IMR-90 (cell line): ENCODE results near the gene CBLIF. TPM values are rescaled to one million over a fixed set of nuclear protein-coding genes. Genes with fewer than 3 reads are reported as not detected.

ENCODE experiments used
- ATAC-seq: fragments of 200-7000 bp; cut with Tn5 transposase; 2 replicates; pipeline ENCODE4 v1.9.1; 2020; ENCODE audit warnings: low read depth, mild to moderate bottlenecking, moderate library complexity
- BruUV-seq: library from RNA; stranded (reverse); fragments of 400-500 nt; replicated peaks from 2 replicates; lab custom pipeline; 2021; lab: Mats Ljungman, UMichigan
- CTCF ChIA-PET: fragments of 300-600 bp; formaldehyde crosslinking; extraction: SDS; loops from one replicate; lab custom pipeline; 2021; ENCODE audit warnings: antibody characterized with exemption; lab: Yijun Ruan, JAX
- POLR2A ChIA-PET: fragments of 300-600 bp; sonication (Branson Sonifier 250); formaldehyde crosslinking; loops from one replicate; lab custom pipeline; 2022; ENCODE audit warnings: antibody characterized with exemption; ENCODE audit not compliant: unreplicated experiment; lab: Charles Lee
- DNase-seq: peaks from one replicate; pipeline ENCODE4 v3.0.0; 2013
- H2AFZ ChIP-seq: replicated peaks from 2 replicates; pipeline ENCODE3; 2013; ENCODE audit warnings: low read length, mild to moderate bottlenecking; ENCODE audit not compliant: poor library complexity
- H2AK5ac ChIP-seq: 2 replicates; pipeline ENCODE4 v1.6.1; 2013; ENCODE audit warnings: low read depth, low read length, inconsistent platforms
- H2AK9ac ChIP-seq: replicated peaks from 2 replicates; pipeline ENCODE3; 2013; ENCODE audit warnings: mild to moderate bottlenecking, low read depth, low read length, moderate library complexity; ENCODE audit not compliant: poor library complexity
- H2BK120ac ChIP-seq: 2 replicates; pipeline ENCODE4 v1.6.1; 2013; ENCODE audit warnings: low read depth, low read length, inconsistent platforms
- H2BK15ac ChIP-seq: 3 replicates; pipeline ENCODE4 v1.6.1; 2013; ENCODE audit warnings: low read depth, low read length, inconsistent platforms
- H2BK20ac ChIP-seq: 2 replicates; pipeline ENCODE4 v1.6.1; 2013; ENCODE audit warnings: low read depth, mild to moderate bottlenecking, inconsistent platforms, low read length, moderate library complexity
- H2BK5ac ChIP-seq: 2 replicates; pipeline ENCODE4 v1.6.1; 2013; ENCODE audit warnings: mild to moderate bottlenecking, low read depth, low read length, inconsistent platforms; ENCODE audit not compliant: poor library complexity, severe bottlenecking
- H3K14ac ChIP-seq: replicated peaks from 2 replicates; pipeline ENCODE4 v1.6.1; 2013; ENCODE audit warnings: low read depth, low read length, inconsistent platforms
- H3K18ac ChIP-seq: 2 replicates; pipeline ENCODE4 v1.6.1; 2013; ENCODE audit warnings: low read depth, low read length, control low read depth
- H3K23ac ChIP-seq: 2 replicates; pipeline ENCODE4 v1.6.1; 2013; ENCODE audit warnings: low read depth, low read length, inconsistent platforms
- H3K27ac ChIP-seq: 2 replicates; pipeline ENCODE4 v1.5.1; 2013; ENCODE audit warnings: mild to moderate bottlenecking, control low read depth, low read length; ENCODE audit not compliant: insufficient read depth
- H3K27me3 ChIP-seq: 2 replicates; pipeline ENCODE4 v1.6.1; 2013; ENCODE audit warnings: low read length; ENCODE audit not compliant: control insufficient read depth, insufficient read depth
- H3K36me3 ChIP-seq: 2 replicates; pipeline ENCODE4 v1.6.1; 2013; ENCODE audit warnings: low read length, mixed read lengths; ENCODE audit not compliant: control insufficient read depth, insufficient read depth
- H3K4ac ChIP-seq: 2 replicates; pipeline ENCODE4 v1.6.1; 2013; ENCODE audit warnings: low read depth, low read length, inconsistent platforms
- H3K4me1 ChIP-seq: 2 replicates; pipeline ENCODE4 v1.6.1; 2013; ENCODE audit warnings: low read length, mixed read lengths; ENCODE audit not compliant: control insufficient read depth, insufficient read depth
- H3K4me2 ChIP-seq: 2 replicates; pipeline ENCODE4 v1.6.1; 2013; ENCODE audit warnings: low read depth, mild to moderate bottlenecking, control low read depth, low read length, moderate library complexity
- H3K4me3 ChIP-seq: 2 replicates; pipeline ENCODE4 v1.5.1; 2013; ENCODE audit warnings: low read depth, mild to moderate bottlenecking, control low read depth, low read length, moderate library complexity; ENCODE audit not compliant: insufficient read depth
- H3K56ac ChIP-seq: 2 replicates; pipeline ENCODE4 v1.6.1; 2013; ENCODE audit warnings: low read length, inconsistent platforms; ENCODE audit not compliant: insufficient read depth; ENCODE audit errors: extremely low read depth
- H3K79me1 ChIP-seq, 2 experiments: 2 replicates each; pipeline ENCODE4 v1.6.1; 2013; ENCODE audit warnings: low read length in 2 of 2, inconsistent platforms in 1 of 2, low read depth in 1 of 2
- H3K9ac ChIP-seq: 2 replicates; pipeline ENCODE4 v1.6.1; 2013; ENCODE audit warnings: low read depth, low read length, control low read depth
- H3K9me1 ChIP-seq: 2 replicates; pipeline ENCODE4 v1.6.1; 2013; ENCODE audit warnings: low read length, inconsistent platforms; ENCODE audit not compliant: insufficient read depth
- H3K9me3 ChIP-seq: 2 replicates; pipeline ENCODE4 v1.6.1; 2013; ENCODE audit warnings: low read length; ENCODE audit not compliant: control insufficient read depth, insufficient read depth
- H4K20me1 ChIP-seq: 2 replicates; pipeline ENCODE4 v1.6.1; 2013; ENCODE audit warnings: low read length, inconsistent platforms; ENCODE audit not compliant: insufficient read depth
- H4K5ac ChIP-seq: 2 replicates; pipeline ENCODE4 v1.6.1; 2013; ENCODE audit warnings: mild to moderate bottlenecking, low read depth, low read length, control low read depth
- H4K8ac ChIP-seq, 2 experiments: 2 replicates each; pipeline ENCODE4 v1.6.1; 2013; ENCODE audit warnings: low read depth in 2 of 2, low read length in 2 of 2, control low read depth in 1 of 2, inconsistent platforms in 1 of 2
- H4K91ac ChIP-seq: 2 replicates; pipeline ENCODE4 v1.6.1; 2013; ENCODE audit warnings: low read depth, low read length, inconsistent platforms; ENCODE audit not compliant: insufficient read depth
- BHLHE40 ChIP-seq: fragments of 150-350 bp; IDR thresholded peaks from 2 replicates; pipeline ENCODE4 v1.6.1; 2016; ENCODE audit warnings: mild to moderate bottlenecking, low read depth, low read length
- CEBPB ChIP-seq: IDR thresholded peaks from 2 replicates; pipeline ENCODE4 v1.6.1; 2012; ENCODE audit warnings: low read depth, low read length, improper control_type of control experiment
- CHD1 ChIP-seq: IDR thresholded peaks from 2 replicates; pipeline ENCODE4 v1.6.1; 2012; ENCODE audit warnings: low read depth, low read length, improper control_type of control experiment
- MAFK ChIP-seq: IDR thresholded peaks from 2 replicates; pipeline ENCODE4 v1.6.1; 2012; ENCODE audit warnings: low read depth, low read length, improper control_type of control experiment
- MAZ ChIP-seq: IDR thresholded peaks from 2 replicates; pipeline ENCODE4 v1.6.1; 2012; ENCODE audit warnings: low read depth, mild to moderate bottlenecking, low read length, improper control_type of control experiment, moderate library complexity, borderline replicate concordance
- MXI1 ChIP-seq: IDR thresholded peaks from 2 replicates; pipeline ENCODE4 v1.6.1; 2012; ENCODE audit warnings: low read depth, mild to moderate bottlenecking, low read length, moderate library complexity, borderline replicate concordance
- NFE2L2 ChIP-seq: fragments of 150-350 bp; IDR thresholded peaks from 2 replicates; pipeline ENCODE4 v1.6.1; 2016; ENCODE audit warnings: low read depth, mild to moderate bottlenecking, low read length
- POLR2A ChIP-seq: IDR thresholded peaks from 2 replicates; pipeline ENCODE4 v1.6.1; 2012; ENCODE audit warnings: mild to moderate bottlenecking, low read depth, low read length
- RAD21 ChIP-seq: IDR thresholded peaks from 2 replicates; pipeline ENCODE4 v1.6.1; 2012; ENCODE audit warnings: low read length, improper control_type of control experiment
- RCOR1 ChIP-seq: IDR thresholded peaks from 2 replicates; pipeline ENCODE4 v1.6.1; 2012; ENCODE audit warnings: mild to moderate bottlenecking, low read length, improper control_type of control experiment; ENCODE audit not compliant: insufficient replicate concordance
- RFX5 ChIP-seq: IDR thresholded peaks from 2 replicates; pipeline ENCODE4 v1.8.0; 2012; ENCODE audit warnings: low read depth, mild to moderate bottlenecking, low read length, moderate library complexity
- SMC3 ChIP-seq: fragments of 150-350 bp; IDR thresholded peaks from 2 replicates; pipeline ENCODE4 v1.6.1; 2016; ENCODE audit warnings: low read depth, mild to moderate bottlenecking, antibody characterized with exemption, low read length, moderate library complexity
- WGBS, 2 experiments: methylation state at CpG; one replicate each; pipeline versions ENCODE4 v1.1.5 to v1.1.7; 2013; ENCODE audit warnings: missing lambda C conversion rate in 2 of 2; ENCODE audit not compliant: insufficient read length in 1 of 2; ENCODE audit errors: extremely low coverage in 2 of 2; 5-methylcytosine and 5-hydroxymethylcytosine counted together
- dilution Hi-C: fragments of 300-500 bp; cut with HindIII; formaldehyde crosslinking; loops from one replicate; pipeline ENCODE4 v1.14.3; 2018; ENCODE audit warnings: low sequenced_read_pairs; ENCODE audit not compliant: unreplicated experiment
- in situ Hi-C: fragments of 300-500 bp; cut with MboI; formaldehyde crosslinking; loops from 3 replicates; pipeline ENCODE4 v1.14.3; 2019; ENCODE audit warnings: low sequenced_read_pairs, inconsistent platforms, mixed read lengths
- intact Hi-C: fragments of 100-400 bp; cut with micrococcal nuclease; formaldehyde crosslinking; loops from 2 replicates; pipeline ENCODE4 v1.10.0; 2022
- polyA plus RNA-seq, 3 experiments: library from polyadenylated mRNA; depleted of rRNA; stranded (reverse); fragments of >200 nt; gene quantifications; 2 replicates each; pipeline ENCODE4 v1.2.3, GENCODE V29; 2012; ENCODE audit warnings: low replicate concordance in 1 of 3
- total RNA-seq: library from RNA; depleted of rRNA; stranded (reverse); fragments of >200 nt; gene quantifications from 2 replicates; pipeline ENCODE4 v1.2.3, GENCODE V29; 2012
- TF ChIP-seq, protein P1 (sequence below): fragments of 150-350 bp; IDR thresholded peaks from 2 replicates; pipeline ENCODE4 v1.6.1; 2017; ENCODE audit warnings: mild to moderate bottlenecking, antibody characterized with exemption, low read length, low read depth
- TF ChIP-seq, protein P2 (sequence below): conservative IDR thresholded peaks from 2 replicates; pipeline ENCODE4 v1.5.1; 2012; ENCODE audit warnings: mild to moderate bottlenecking, low read depth, low read length, improper control_type of control experiment

Gene CBLIF
- total and polyA plus RNA-seq, 2 of the 4 experiments (the other 2 are of a cell fraction), result not detected

DNA sequence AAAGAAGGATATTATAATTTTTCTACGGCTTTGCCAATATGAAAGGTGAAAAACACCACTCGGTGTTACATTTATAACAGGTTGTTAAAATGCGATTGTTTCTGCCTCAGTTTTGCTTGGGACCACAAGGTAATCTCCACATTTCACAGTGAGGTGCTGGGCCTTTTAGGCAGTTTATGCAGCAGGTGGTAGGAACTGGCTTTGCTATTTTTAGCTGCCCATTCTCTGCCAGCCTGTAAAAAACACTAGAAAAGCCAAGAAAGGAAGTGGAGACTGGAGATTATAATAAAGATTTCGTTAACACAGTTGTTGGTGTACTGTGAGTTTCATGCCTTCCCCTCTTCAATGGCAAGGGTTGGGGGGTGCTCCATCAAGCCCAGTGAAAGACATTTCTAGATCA is 26.7 kb downstream of the CBLIF start:
- Histone ChIP-seq H3K36me3 (no peaks in the 10 kb centered on the region), H3K79me1 (no peaks in the 10 kb centered on the region), H2BK15ac (no peak overlapping the region), H2AK5ac (no peak overlapping the region), H3K56ac (no peak overlapping the region), H3K4ac (no peak overlapping the region), H2BK20ac (no peak overlapping the region), H3K27me3 (peaks cover 6% of the 10 kb centered on the region), H2AK9ac (no peak overlapping the region), H3K23ac (no peak overlapping the region), H3K9me1 (no peaks in the 10 kb centered on the region), H3K4me2 (no peak overlapping the region), H3K4me3 (no peak overlapping the region), H3K14ac (no peak overlapping the region), H3K4me1 (no peaks in the 10 kb centered on the region), H2BK5ac (no peak overlapping the region), H4K5ac (no peak overlapping the region), H3K9me3 (no peaks in the 10 kb centered on the region), H4K91ac (no peak overlapping the region), H2BK120ac (no peak overlapping the region), H3K9ac (no peak overlapping the region), H3K27ac (no peak overlapping the region), H2AFZ (no peak overlapping the region), H4K8ac (no peak overlapping the region), H3K18ac (no peak overlapping the region), H4K20me1 (no peaks in the 10 kb centered on the region)
- in situ Hi-C loops, result no loop called here
- intact Hi-C loops, result no loop called here
- no TSS peak for BruUV-seq
- ATAC-seq (no peak), DNase-seq (no peak)
- WGBS, 2 experiments, result no CpG with 5 or more reads among the region's 4 CpGs
- dilution Hi-C loops, result no loop called here
- POLR2A ChIA-PET, result no interaction called here
- TF ChIP-seq RAD21 (no peak), SMC3 (no peak), RCOR1 (no peak), RFX5 (no peak), BHLHE40 (no peak), MXI1 (no peak), NFE2L2 (no peak), MAFK (no peak), POLR2A (no peak), CEBPB (no peak), CHD1 (no peak), MAZ (no peak)
- TF ChIP-seq, protein P1, sequence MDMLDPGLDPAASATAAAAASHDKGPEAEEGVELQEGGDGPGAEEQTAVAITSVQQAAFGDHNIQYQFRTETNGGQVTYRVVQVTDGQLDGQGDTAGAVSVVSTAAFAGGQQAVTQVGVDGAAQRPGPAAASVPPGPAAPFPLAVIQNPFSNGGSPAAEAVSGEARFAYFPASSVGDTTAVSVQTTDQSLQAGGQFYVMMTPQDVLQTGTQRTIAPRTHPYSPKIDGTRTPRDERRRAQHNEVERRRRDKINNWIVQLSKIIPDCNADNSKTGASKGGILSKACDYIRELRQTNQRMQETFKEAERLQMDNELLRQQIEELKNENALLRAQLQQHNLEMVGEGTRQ, result no peak
- TF ChIP-seq, protein P2, sequence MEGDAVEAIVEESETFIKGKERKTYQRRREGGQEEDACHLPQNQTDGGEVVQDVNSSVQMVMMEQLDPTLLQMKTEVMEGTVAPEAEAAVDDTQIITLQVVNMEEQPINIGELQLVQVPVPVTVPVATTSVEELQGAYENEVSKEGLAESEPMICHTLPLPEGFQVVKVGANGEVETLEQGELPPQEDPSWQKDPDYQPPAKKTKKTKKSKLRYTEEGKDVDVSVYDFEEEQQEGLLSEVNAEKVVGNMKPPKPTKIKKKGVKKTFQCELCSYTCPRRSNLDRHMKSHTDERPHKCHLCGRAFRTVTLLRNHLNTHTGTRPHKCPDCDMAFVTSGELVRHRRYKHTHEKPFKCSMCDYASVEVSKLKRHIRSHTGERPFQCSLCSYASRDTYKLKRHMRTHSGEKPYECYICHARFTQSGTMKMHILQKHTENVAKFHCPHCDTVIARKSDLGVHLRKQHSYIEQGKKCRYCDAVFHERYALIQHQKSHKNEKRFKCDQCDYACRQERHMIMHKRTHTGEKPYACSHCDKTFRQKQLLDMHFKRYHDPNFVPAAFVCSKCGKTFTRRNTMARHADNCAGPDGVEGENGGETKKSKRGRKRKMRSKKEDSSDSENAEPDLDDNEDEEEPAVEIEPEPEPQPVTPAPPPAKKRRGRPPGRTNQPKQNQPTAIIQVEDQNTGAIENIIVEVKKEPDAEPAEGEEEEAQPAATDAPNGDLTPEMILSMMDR, result no peak
- CTCF ChIA-PET, result no interaction called here
